ENCODE data around the gene PRR9.
"Not testable (repeated sequence)": the region's sequence is repeated elsewhere in the genome, so short reads cannot be mapped to it uniquely, and the experiment has no call there.

PRR9 gene

GRCh38 chr1:153229076-153229829 lies 11.9 kb downstream of the PRR9 start:
- peak; percentile 29 for TF ChIP-seq CTCF (IDR thresholded peaks at IDR 0.05; ENCODE audit: low read depth, low read length)
- DNase-seq (ENCODE audit: extremely low read depth, low read depth): not testable (repeated sequence)

GRCh38 chr1:153231363-153231762 lies 14.0 kb downstream of the PRR9 start:
- DNase-seq (ENCODE audit: extremely low read depth, low read depth): no peak
- no peak for TF ChIP-seq CTCF (IDR thresholded peaks at IDR 0.05; ENCODE audit: low read depth, low read length)

GRCh38 chr1:153231785-153232184 lies 14.4 kb downstream of the PRR9 start:
- no peak for DNase-seq (ENCODE audit: extremely low read depth, low read depth)
- no peak for TF ChIP-seq CTCF (IDR thresholded peaks at IDR 0.05; ENCODE audit: low read depth, low read length)

- no peak for TF ChIP-seq CTCF (IDR thresholded peaks at IDR 0.05; ENCODE audit: low read depth, low read length)
- DNase-seq (ENCODE audit: extremely low read depth, low read depth): no peak
Observed at GRCh38 chr1:153232553-153232952, 15.2 kb downstream of the PRR9 start.

GRCh38 chr1:153233448-153233847 lies 16.1 kb downstream of the PRR9 start:
- TF ChIP-seq CTCF (IDR thresholded peaks at IDR 0.05; ENCODE audit: low read depth, low read length): no peak
- no peak for DNase-seq (ENCODE audit: extremely low read depth, low read depth)

- no peak for TF ChIP-seq CTCF (IDR thresholded peaks at IDR 0.05; ENCODE audit: low read depth, low read length)
- DNase-seq (ENCODE audit: extremely low read depth, low read depth): no peak
Observed at GRCh38 chr1:153238527-153238926, 21.1 kb downstream of the PRR9 start.

GRCh38 chr1:153242160-153242559 lies 24.8 kb downstream of the PRR9 start:
- no peak for DNase-seq (ENCODE audit: extremely low read depth, low read depth)
- no peak for TF ChIP-seq CTCF (IDR thresholded peaks at IDR 0.05; ENCODE audit: low read depth, low read length)

All from AG09319 (cell line).